ENCODE results near the gene SLC6A19.

Gene SLC6A19

DNA sequence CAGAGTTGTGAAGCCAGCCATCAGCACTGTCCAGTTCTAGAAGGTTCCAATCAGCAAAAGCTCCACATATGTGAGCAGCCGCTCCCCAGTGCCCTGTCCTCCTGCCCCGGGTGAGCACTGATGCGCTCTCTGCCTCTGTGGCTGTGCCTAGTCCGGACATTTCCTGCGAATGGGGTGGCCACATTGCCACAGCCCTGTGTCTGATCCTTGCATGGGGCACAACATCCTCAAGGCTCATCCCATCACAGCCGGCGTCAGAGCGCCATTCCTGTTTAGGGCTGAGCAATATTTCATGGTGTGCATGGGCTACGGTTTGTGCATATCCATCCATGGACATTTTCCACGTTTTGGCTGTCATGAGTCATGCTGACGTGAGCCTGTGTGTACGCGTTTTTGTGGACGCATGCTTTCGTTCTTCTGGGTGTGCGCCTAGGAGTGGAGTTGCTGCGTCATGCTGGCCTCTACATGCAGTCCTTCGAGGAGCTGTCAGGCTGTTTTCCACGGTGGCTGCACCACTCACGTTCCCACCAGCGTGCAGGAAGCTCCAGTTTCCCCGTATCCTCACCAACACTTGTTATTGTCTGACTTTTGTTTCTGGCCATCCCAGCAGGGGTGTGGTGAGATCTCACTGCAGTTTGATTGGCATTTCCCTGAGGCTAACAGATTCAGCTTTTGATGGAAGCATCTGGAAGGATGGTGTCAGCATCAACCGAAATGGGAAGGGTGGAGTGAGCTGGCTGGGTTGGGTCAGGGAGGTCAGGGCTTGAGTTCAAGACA, 14.1 kb downstream of the SLC6A19 start:
- Histone ChIP-seq H3K27ac (ENCODE audit: insufficient read depth in 1 of 2, low read depth in 1 of 2, low read length in 2 of 2, poor library complexity in 1 of 2, severe bottlenecking in 2 of 2) (no peak overlapping the region), H3K27me3 (replicated peaks in 2 of 5; ENCODE audit: control insufficient read depth in 4 of 5, insufficient read depth in 5 of 5, low read length in 4 of 5) (peaks cover 0 to 12% (median 0%) of the 10 kb centered on the region in 5 experiments), H3K4me3 (ENCODE audit: control insufficient read depth in 1 of 7, extremely low read depth in 1 of 7, insufficient read depth in 4 of 7, low read depth in 2 of 7, low read length in 6 of 7) (no peak overlapping the region), H3K36me3 (ENCODE audit: control insufficient read depth in 4 of 4, insufficient read depth in 4 of 4, low read length in 3 of 4) (no peaks in the 10 kb centered on the region), H3K4me1 (ENCODE audit: control extremely low read depth in 1 of 4, control insufficient read depth in 4 of 4, insufficient read depth in 4 of 4, low read length in 3 of 4) (no peaks in the 10 kb centered on the region), H3K9me3 (ENCODE audit: control extremely low read depth in 1 of 5, control insufficient read depth in 4 of 5, insufficient read depth in 2 of 5, low read depth in 1 of 5, low read length in 4 of 5) (peaks cover 0 to 17% (median 0%) of the 10 kb centered on the region in 5 experiments)
- no peak for DNase-seq
- ChIA-PET CTCF (no interaction called here), POLR2A (no interaction called here)
- 91% methylated on average over 22 of the region's 23 CpGs for WGBS (ENCODE audit: insufficient coverage)

DNA sequence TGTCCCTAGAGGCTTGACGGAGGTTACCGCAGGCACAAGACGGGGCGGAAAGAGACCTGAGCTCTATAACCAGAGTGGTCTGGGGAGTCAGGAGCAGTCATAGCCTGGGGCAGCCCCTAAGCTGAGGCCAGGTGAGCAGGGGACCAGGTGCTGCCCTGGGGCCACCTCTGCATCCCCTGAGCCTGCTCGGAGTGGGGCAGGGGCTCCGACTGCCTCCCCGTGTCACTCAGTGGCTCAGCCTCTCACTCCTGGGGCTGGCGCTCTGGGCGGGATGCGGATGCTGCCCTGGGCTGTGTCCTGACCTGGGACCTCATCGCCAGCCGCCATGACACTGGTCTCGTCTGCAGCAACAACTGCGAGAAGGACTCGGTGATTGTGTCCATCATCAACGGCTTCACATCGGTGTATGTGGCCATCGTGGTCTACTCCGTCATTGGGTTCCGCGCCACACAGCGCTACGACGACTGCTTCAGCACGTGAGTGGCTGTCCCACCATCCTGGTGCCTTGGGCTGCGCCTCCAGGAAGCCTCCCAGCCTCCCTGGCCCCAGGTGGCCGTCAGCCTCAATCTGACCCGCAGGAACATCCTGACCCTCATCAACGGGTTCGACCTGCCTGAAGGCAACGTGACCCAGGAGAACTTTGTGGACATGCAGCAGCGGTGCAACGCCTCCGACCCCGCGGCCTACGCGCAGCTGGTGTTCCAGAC, 15.0 kb downstream of the SLC6A19 start:
- no peak overlapping the region for H3K4me3 ChIP-seq (ENCODE audit: control insufficient read depth in 1 of 7, extremely low read depth in 1 of 7, insufficient read depth in 4 of 7, low read depth in 2 of 7, low read length in 6 of 7)
- no peak overlapping the region for H3K27ac ChIP-seq (ENCODE audit: insufficient read depth in 1 of 2, low read depth in 1 of 2, low read length in 2 of 2, poor library complexity in 1 of 2, severe bottlenecking in 2 of 2)
- CTCF ChIA-PET = no interaction called here
- H3K27me3 ChIP-seq (replicated peaks in 2 of 5; ENCODE audit: control insufficient read depth in 4 of 5, insufficient read depth in 5 of 5, low read length in 4 of 5) = peaks cover 0 to 3% (median 0%) of the 10 kb centered on the region in 5 experiments
- H3K4me1 ChIP-seq (ENCODE audit: control extremely low read depth in 1 of 4, control insufficient read depth in 4 of 4, insufficient read depth in 4 of 4, low read length in 3 of 4) = no peaks in the 10 kb centered on the region
- H3K9me3 ChIP-seq (ENCODE audit: control extremely low read depth in 1 of 5, control insufficient read depth in 4 of 5, insufficient read depth in 2 of 5, low read depth in 1 of 5, low read length in 4 of 5) = peaks cover 0 to 17% (median 0%) of the 10 kb centered on the region in 5 experiments
- POLR2A ChIA-PET = no interaction called here
- 97% methylated on average over 37 of the region's 38 CpGs for WGBS (ENCODE audit: insufficient coverage)
- no peak for DNase-seq
- no peaks in the 10 kb centered on the region for H3K36me3 ChIP-seq (ENCODE audit: control insufficient read depth in 4 of 4, insufficient read depth in 4 of 4, low read length in 3 of 4)

DNA sequence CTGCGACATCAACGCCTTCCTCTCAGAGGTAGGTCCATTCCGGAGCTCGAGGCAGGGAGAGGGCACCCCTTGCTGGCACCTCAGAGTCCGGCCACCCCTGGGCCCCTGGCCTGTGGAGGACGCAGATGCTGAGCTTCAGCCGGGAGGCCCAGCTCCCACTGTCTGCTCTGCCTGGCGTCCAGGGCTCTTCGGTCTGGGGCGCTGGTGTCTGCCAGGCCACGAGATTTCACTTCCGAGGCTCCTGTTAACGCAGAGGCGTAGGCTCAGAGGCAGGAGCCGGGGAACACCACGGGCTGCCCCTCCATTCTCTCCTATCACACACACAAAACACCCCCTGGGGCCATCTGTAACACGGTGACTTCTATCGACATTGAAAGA, 15.5 kb downstream of the SLC6A19 start:
- DNase-seq = no peak
- POLR2A ChIA-PET = no interaction called here

GRCh38 chr5:1217596-1218206, 16.3 kb downstream of the SLC6A19 start:
- H3K27me3 ChIP-seq (replicated peaks in 2 of 5; ENCODE audit: control insufficient read depth in 4 of 5, insufficient read depth in 5 of 5, low read length in 4 of 5) = peaks cover 0 to 3% (median 0%) of the 10 kb centered on the region in 5 experiments
- 63% methylated on average over 20 of the region's 24 CpGs for WGBS (ENCODE audit: insufficient coverage)
- H3K9me3 ChIP-seq (ENCODE audit: control extremely low read depth in 1 of 5, control insufficient read depth in 4 of 5, insufficient read depth in 2 of 5, low read depth in 1 of 5, low read length in 4 of 5) = peaks cover 0 to 12% (median 0%) of the 10 kb centered on the region in 5 experiments
- H3K4me3 ChIP-seq (ENCODE audit: control insufficient read depth in 1 of 7, extremely low read depth in 1 of 7, insufficient read depth in 4 of 7, low read depth in 2 of 7, low read length in 6 of 7) = no peak overlapping the region
- DNase-seq = peak in 2 of 3 donors; percentile 8 to 17
- no peaks in the 10 kb centered on the region for H3K36me3 ChIP-seq (ENCODE audit: control insufficient read depth in 4 of 4, insufficient read depth in 4 of 4, low read length in 3 of 4)
- no peaks in the 10 kb centered on the region for H3K4me1 ChIP-seq (ENCODE audit: control extremely low read depth in 1 of 4, control insufficient read depth in 4 of 4, insufficient read depth in 4 of 4, low read length in 3 of 4)
- no peak overlapping the region for H3K27ac ChIP-seq (ENCODE audit: insufficient read depth in 1 of 2, low read depth in 1 of 2, low read length in 2 of 2, poor library complexity in 1 of 2, severe bottlenecking in 2 of 2)
- ChIA-PET POLR2A (no interaction called here), CTCF (no interaction called here)

More for the DNA sequence above, 15.5 kb downstream of the SLC6A19 start:
- CTCF ChIA-PET = no interaction called here
- Histone ChIP-seq H3K36me3 (ENCODE audit: control insufficient read depth in 4 of 4, insufficient read depth in 4 of 4, low read length in 3 of 4) (no peaks in the 10 kb centered on the region), H3K4me3 (ENCODE audit: control insufficient read depth in 1 of 7, extremely low read depth in 1 of 7, insufficient read depth in 4 of 7, low read depth in 2 of 7, low read length in 6 of 7) (no peak overlapping the region), H3K9me3 (ENCODE audit: control extremely low read depth in 1 of 5, control insufficient read depth in 4 of 5, insufficient read depth in 2 of 5, low read depth in 1 of 5, low read length in 4 of 5) (peaks cover 0 to 12% (median 0%) of the 10 kb centered on the region in 5 experiments), H3K4me1 (ENCODE audit: control extremely low read depth in 1 of 4, control insufficient read depth in 4 of 4, insufficient read depth in 4 of 4, low read length in 3 of 4) (no peaks in the 10 kb centered on the region), H3K27me3 (replicated peaks in 2 of 5; ENCODE audit: control insufficient read depth in 4 of 5, insufficient read depth in 5 of 5, low read length in 4 of 5) (peaks cover 0 to 3% (median 0%) of the 10 kb centered on the region in 5 experiments), H3K27ac (ENCODE audit: insufficient read depth in 1 of 2, low read depth in 1 of 2, low read length in 2 of 2, poor library complexity in 1 of 2, severe bottlenecking in 2 of 2) (no peak overlapping the region)
- WGBS (ENCODE audit: insufficient coverage) = 91% methylated on average over 18 of the region's 18 CpGs

DNA sequence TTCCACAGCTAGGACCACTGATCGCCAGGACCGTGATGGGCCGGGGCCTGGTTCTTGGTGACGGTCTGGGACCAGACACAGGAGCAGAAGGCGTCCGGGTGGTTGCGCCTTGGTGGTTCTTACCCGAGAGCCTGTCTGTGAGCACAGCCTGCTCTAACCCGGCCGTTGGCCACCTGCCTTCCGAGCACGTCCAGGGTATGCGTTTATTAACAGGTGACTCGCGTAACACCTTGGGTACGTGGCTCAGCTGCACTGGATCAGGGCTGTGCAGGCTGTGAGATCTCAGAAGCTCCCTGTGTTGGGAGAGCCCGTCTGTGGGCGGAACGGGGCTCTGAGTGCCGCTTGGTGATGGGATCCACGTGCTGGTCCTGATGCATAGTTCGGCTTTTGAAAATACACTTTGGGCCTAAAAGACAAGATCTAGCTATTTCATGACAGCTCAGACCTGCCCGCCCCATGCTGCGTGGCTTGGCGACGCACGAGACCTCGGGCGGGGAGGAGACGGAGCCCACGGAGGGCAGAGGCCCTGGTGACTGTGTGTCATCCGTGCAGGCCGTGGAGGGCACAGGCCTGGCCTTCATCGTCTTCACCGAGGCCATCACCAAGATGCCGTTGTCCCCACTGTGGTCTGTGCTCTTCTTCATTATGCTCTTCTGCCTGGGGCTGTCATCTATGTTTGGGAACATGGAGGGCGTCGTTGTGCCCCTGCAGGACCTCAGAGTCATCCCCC, 17.1 kb downstream of the SLC6A19 start:
- H3K9me3 ChIP-seq (ENCODE audit: control extremely low read depth in 1 of 5, control insufficient read depth in 4 of 5, insufficient read depth in 2 of 5, low read depth in 1 of 5, low read length in 4 of 5) = peaks cover 0 to 12% (median 0%) of the 10 kb centered on the region in 5 experiments
- POLR2A ChIA-PET = interaction anchor here (0.7 kb wide), 1 partner anchor 14 kb away, joined by 3 read pairs; no protein-coding TSS in a partner anchor
- H3K36me3 ChIP-seq (ENCODE audit: control insufficient read depth in 4 of 4, insufficient read depth in 4 of 4, low read length in 3 of 4) = no peaks in the 10 kb centered on the region
- no peaks in the 10 kb centered on the region for H3K4me1 ChIP-seq (ENCODE audit: control extremely low read depth in 1 of 4, control insufficient read depth in 4 of 4, insufficient read depth in 4 of 4, low read length in 3 of 4)
- H3K27ac ChIP-seq (ENCODE audit: insufficient read depth in 1 of 2, low read depth in 1 of 2, low read length in 2 of 2, poor library complexity in 1 of 2, severe bottlenecking in 2 of 2) = no peak overlapping the region
- no peak overlapping the region for H3K4me3 ChIP-seq (ENCODE audit: control insufficient read depth in 1 of 7, extremely low read depth in 1 of 7, insufficient read depth in 4 of 7, low read depth in 2 of 7, low read length in 6 of 7)
- no peak for DNase-seq
- WGBS (ENCODE audit: insufficient coverage) = 92% methylated on average over 36 of the region's 38 CpGs
- CTCF ChIA-PET = no interaction called here
- H3K27me3 ChIP-seq (replicated peaks in 2 of 5; ENCODE audit: control insufficient read depth in 4 of 5, insufficient read depth in 5 of 5, low read length in 4 of 5) = peaks cover 0 to 3% (median 0%) of the 10 kb centered on the region in 5 experiments

DNA sequence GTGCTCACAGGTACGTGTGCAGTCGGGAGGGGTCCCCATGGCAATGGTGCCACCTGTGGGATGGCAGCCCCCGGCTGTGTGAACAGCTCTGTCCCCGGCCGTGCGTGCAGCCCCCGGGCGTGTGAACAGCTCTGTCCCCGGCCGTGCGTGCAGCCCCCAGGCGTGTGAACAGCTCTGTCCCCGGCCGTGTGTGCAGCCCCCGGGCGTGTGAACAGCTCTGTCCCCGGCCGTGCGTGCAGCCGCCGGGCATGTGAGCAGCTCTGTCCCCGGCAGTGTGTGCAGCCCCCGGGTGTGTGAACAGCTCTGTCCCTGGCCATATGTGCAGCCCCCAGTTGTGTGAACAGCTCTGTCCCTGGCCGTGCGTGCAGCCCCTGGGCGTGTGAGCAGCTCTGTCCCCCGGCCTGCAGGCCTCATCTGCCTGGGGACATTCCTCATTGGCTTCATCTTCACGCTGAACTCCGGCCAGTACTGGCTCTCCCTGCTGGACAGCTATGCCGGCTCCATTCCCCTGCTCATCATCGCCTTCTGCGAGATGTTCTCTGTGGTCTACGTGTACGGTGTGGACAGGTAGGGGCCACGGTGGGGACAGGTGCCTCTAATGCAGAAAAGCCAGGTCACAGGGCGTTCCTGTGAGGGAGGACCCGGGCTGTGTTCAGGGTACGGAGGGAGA, 17.8 kb downstream of the SLC6A19 start:
- H3K36me3 ChIP-seq (ENCODE audit: control insufficient read depth in 4 of 4, insufficient read depth in 4 of 4, low read length in 3 of 4) = no peaks in the 10 kb centered on the region
- POLR2A ChIA-PET = interaction anchor here (0.7 kb wide), 1 partner anchor 14 kb away, joined by 3 read pairs; no protein-coding TSS in a partner anchor
- no peak overlapping the region for H3K27ac ChIP-seq (ENCODE audit: insufficient read depth in 1 of 2, low read depth in 1 of 2, low read length in 2 of 2, poor library complexity in 1 of 2, severe bottlenecking in 2 of 2)
- WGBS (ENCODE audit: insufficient coverage) = 87% methylated on average over 35 of the region's 38 CpGs
- H3K27me3 ChIP-seq (replicated peaks in 2 of 5; ENCODE audit: control insufficient read depth in 4 of 5, insufficient read depth in 5 of 5, low read length in 4 of 5) = peaks cover 0 to 3% (median 0%) of the 10 kb centered on the region in 5 experiments
- no peak for DNase-seq
- H3K4me1 ChIP-seq (ENCODE audit: control extremely low read depth in 1 of 4, control insufficient read depth in 4 of 4, insufficient read depth in 4 of 4, low read length in 3 of 4) = no peaks in the 10 kb centered on the region
- H3K4me3 ChIP-seq (ENCODE audit: control insufficient read depth in 1 of 7, extremely low read depth in 1 of 7, insufficient read depth in 4 of 7, low read depth in 2 of 7, low read length in 6 of 7) = no peak overlapping the region
- CTCF ChIA-PET = no interaction called here
- H3K9me3 ChIP-seq (ENCODE audit: control extremely low read depth in 1 of 5, control insufficient read depth in 4 of 5, insufficient read depth in 2 of 5, low read depth in 1 of 5, low read length in 4 of 5) = peaks cover 0 to 12% (median 0%) of the 10 kb centered on the region in 5 experiments

Measured in common myeloid progenitor, CD34-positive (primary cell).